ENCODE measurements around the gene ASB13.

ASB13 gene

DNA sequence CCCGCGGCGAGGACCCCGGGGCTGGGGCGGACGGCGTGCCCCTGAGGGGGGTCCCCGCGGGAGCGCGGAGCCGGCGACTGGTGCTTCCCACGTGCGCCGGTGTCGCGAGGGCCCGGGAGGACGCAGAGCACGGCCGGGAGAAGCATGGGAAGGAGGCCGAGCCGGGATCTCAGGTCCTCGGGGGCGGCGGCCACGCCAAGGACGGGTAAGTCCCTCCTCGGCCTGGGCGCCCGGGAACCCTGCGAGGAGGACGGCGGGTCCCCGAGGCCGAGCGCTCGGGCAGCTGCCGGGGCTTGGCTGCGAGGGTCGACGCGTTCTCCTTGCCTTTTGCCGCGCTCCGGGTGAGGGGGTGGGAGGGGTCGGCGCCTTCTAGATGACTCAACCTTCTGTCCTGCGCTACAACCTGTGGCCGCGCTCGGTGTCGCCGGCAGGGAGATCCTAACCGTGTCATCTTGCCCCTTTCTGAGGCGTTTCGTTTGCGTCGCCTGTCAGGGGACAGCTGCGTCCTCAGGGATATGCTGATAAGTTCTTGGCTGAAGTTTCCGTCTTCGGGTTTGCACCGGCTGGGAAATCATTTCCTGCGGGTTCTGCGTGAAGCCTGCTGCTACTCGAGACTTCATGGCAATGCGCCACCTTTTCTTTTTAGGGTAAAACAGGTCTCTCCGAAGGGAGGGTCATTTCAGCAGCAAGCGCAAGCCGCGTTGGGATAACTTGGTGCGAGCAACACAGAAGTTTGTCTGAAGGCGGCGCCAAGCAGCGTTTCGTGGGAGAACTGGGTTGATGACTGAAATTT, 18.8 kb upstream of the ASB13 start:
- peak; percentile 73 for DNase-seq (ENCODE audit: low read depth)
- peak overlapping the region; percentile 94 for H3K4me3 ChIP-seq (ENCODE audit: control insufficient read depth, low read depth, low read length)
- TF ChIP-seq, protein P1, sequence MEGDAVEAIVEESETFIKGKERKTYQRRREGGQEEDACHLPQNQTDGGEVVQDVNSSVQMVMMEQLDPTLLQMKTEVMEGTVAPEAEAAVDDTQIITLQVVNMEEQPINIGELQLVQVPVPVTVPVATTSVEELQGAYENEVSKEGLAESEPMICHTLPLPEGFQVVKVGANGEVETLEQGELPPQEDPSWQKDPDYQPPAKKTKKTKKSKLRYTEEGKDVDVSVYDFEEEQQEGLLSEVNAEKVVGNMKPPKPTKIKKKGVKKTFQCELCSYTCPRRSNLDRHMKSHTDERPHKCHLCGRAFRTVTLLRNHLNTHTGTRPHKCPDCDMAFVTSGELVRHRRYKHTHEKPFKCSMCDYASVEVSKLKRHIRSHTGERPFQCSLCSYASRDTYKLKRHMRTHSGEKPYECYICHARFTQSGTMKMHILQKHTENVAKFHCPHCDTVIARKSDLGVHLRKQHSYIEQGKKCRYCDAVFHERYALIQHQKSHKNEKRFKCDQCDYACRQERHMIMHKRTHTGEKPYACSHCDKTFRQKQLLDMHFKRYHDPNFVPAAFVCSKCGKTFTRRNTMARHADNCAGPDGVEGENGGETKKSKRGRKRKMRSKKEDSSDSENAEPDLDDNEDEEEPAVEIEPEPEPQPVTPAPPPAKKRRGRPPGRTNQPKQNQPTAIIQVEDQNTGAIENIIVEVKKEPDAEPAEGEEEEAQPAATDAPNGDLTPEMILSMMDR (conservative IDR thresholded peaks at IDR 0.05; ENCODE audit: control insufficient read depth, insufficient read depth, low read depth, low read length), result peak; percentile 62

- DNase-seq (ENCODE audit: low read depth), result peak; percentile 96
- TF ChIP-seq, protein P1 (conservative IDR thresholded peaks at IDR 0.05; ENCODE audit: control insufficient read depth, insufficient read depth, low read depth, low read length), result no peak
- peak within 1 kb of the TSS; percentile 94 for H3K4me3 ChIP-seq (ENCODE audit: control insufficient read depth, low read depth, low read length)
Measured at GRCh38 chr10:5684318-5684970, 18.0 kb upstream of the ASB13 start, which contains the start of gene TASOR2. TASOR2 (plus strand) TSS chr10:5684838; CDS start chr10:5720643, 35,805 bp downstream.

GRCh38 chr10:5683065-5683464, 16.7 kb upstream of the ASB13 start:
- DNase-seq (ENCODE audit: low read depth), result no peak
- TF ChIP-seq, protein P1 (conservative IDR thresholded peaks at IDR 0.05; ENCODE audit: control insufficient read depth, insufficient read depth, low read depth, low read length), result no peak
- no peak overlapping the region for H3K4me3 ChIP-seq (ENCODE audit: control insufficient read depth, low read depth, low read length)

DNA sequence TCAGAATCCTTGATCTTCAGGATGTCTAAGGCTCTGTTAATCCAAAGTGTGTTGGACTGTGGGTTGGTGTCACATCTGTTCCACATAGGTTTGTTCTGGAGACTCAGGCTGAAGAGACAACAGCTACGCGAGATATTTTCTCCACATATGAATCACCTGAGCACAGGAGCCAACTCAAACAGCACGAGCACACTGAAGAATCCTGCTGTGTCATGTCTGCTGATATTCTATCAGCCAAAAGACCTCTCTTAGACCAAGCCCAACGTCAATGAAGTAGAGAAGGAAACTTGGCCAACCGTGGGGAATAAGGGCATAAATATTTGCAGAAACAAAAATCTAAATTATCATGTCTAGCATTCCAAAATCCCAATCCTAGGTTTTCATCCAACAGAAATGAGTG, 15.5 kb upstream of the ASB13 start:
- DNase-seq (ENCODE audit: low read depth), result no peak
- TF ChIP-seq, protein P1 (conservative IDR thresholded peaks at IDR 0.05; ENCODE audit: control insufficient read depth, insufficient read depth, low read depth, low read length), result no peak
- no peak overlapping the region for H3K4me3 ChIP-seq (ENCODE audit: control insufficient read depth, low read depth, low read length)

GRCh38 chr10:5679606-5680005, 13.2 kb upstream of the ASB13 start:
- no peak overlapping the region for H3K4me3 ChIP-seq (ENCODE audit: control insufficient read depth, low read depth, low read length)
- TF ChIP-seq, protein P1 (conservative IDR thresholded peaks at IDR 0.05; ENCODE audit: control insufficient read depth, insufficient read depth, low read depth, low read length), result peak; percentile 21
- peak; percentile 65 for DNase-seq (ENCODE audit: low read depth)

DNA sequence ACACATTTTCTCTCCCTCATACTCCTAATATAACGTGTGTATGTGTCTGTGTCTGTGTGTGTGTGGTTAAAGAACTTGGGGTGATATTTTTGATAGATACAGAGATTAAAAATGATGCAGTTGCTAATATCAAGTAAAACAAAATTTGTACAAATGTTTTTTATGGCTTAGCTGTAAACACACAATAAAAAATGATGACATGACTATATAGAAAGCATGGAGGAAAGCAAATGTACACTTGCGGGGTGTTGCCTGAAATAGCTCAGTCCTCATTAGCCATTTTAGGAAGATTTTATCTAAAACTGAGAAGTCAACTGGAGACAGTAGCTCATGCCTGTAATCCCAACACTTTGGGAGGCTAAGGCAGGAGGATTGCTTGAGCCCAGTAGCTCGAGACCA, 12.6 kb upstream of the ASB13 start:
- TF ChIP-seq, protein P1 (conservative IDR thresholded peaks at IDR 0.05; ENCODE audit: control insufficient read depth, insufficient read depth, low read depth, low read length), result no peak
- H3K4me3 ChIP-seq (ENCODE audit: control insufficient read depth, low read depth, low read length), result no peak overlapping the region
- no peak for DNase-seq (ENCODE audit: low read depth)
